ENCODE measurements around the gene GPR171.

GPR171 gene

DNA sequence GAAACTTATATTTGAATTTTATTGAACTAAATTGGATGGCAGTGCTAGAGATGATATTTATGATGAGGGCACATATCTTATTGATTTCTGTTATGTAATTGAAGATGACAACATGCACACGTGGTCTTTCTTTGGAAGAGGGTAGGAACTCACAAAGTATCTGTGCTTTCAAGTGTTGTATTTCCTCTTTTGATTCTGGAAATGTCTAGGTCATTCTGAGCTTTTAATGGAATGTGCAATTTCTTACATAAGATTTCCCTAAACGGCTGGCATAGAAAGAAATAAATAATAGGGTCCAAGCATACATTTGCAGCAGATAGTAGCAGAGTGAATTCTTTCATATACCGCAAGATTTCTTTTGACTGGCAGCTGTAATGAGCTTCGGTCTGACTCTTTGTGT, 10.1 kb upstream of the GPR171 start:
- no peak for DNase-seq

DNA sequence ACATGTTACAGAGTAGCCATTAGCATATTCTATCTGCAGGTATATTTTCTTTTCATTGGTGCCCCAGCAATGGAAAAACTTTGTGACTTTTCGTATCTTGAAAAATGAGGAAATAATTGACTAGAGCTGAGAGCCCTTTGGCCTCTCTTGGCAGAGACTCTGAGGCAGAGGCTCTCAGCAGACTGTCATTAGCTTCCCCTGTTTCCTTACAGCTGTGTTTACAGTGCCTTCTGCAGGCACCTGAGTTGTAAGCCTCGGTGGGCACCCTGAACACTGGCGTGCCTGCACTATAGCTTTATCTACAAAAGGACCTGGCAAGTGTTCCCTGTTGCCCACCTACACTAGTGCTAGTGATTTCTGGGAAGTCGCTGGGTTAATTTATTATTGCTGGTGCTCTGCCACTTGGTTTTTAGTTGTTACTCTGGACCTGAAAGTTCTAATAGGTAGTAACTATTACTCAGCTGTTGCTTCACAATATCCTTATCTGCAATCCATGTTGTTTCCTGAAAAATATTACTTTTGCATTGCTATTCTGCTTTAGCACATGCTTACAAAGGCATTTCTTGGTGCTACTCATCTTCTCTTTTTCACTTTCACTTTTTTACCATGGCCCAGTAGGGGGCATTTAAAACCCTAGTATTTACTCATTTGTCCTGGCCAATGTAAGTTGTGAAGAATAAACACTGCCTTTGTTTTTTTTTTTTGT, 7.8 kb upstream of the GPR171 start:
- no peak for DNase-seq

DNA sequence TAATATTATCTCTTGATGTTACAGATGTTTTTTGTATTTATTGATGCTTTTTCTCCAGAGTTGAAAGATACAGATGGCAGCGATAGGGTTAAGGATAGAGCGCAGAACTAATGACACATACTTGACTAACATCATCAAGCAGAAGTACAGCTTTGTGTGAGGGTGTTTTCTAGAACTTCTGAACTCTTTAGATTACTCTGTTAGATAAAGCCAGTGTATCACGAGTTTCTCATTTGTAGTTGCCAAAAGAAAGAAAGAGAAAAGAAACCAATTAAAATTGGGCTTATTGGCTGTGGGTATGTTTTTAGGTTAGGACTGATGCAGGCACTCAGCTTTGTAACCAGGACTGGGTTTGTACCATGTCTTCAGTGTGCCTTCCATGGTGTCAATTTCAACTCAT, 6.6 kb upstream of the GPR171 start:
- DNase-seq = no peak

DNA sequence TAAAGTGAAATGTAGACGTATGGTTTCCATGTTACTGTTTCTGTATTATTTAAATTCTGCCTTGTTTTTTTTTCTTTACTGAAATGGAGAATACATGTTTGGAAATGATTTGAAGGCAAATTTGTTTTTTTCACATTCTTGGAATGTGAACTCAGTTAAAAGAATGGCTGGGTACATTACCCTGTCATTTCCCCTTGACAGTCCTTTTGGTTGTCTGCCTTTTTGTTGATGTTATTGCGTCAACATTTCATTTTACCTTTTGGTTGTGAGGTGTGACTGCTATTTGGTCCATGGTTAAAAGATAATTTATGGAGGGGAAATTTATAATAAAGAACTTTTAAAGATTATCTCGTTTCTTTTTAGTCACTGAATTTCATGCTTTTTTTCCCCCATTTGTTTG, 3.2 kb upstream of the GPR171 start:
- no peak for DNase-seq

DNA sequence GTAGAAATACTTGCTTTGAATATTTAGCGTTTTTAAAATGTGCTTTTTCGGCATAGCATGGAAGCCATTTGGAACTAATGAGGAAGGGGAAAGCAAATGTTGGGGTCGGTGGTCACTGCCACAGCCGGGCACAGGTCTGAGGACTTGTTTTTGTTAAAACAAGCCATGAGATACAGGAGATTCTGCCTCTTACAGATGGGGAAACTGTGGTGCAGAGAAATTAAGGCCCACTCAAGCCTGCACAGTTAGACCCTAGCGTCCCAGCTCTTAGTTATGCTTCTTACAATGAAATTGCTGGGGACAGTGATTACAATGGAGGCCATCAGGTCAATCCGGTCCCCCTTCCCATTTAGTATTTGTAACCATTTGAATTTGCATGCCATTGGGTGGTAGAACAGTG, 2.5 kb upstream of the GPR171 start:
- no peak for DNase-seq

DNA sequence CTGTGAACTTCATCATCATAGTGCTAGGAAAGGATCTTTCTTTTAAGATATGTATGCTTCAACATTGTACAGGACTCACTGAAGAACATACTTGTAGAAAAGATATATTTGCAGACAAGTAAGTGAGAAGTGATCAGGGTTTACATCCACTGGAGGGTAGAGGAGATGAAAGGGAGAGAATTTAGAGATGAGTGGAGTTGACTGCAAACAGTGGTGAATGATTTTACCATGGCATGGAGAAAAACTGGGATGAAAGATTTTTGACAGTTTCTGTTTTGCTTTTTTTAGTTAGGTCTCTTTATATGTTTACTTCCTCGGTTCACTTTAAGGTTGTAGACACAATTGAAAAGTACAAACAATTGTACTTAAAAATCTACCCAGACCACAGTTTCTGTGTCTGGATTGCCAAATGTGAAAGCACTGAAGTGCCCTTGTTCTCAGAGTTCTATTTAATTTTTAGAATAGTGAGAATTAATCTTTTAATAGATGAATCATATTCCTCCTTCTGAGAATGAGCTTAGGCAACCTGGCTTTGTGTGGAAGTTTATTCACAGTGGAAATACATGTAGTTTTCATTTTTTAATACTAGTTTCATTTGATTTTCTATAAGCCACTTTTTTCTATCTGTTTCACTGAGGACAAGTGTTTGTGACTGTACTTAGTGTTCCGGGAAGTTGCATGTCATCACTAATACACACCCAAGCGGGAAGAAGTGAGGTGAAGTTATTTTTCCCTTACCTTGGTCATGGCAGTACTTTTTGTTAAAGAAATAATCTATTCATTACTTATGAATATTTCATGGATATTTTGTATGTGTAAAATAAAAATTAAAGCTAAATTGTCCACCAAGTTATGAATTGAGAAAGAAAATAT, 1.8 kb upstream of the GPR171 start:
- DNase-seq = no peak

DNA sequence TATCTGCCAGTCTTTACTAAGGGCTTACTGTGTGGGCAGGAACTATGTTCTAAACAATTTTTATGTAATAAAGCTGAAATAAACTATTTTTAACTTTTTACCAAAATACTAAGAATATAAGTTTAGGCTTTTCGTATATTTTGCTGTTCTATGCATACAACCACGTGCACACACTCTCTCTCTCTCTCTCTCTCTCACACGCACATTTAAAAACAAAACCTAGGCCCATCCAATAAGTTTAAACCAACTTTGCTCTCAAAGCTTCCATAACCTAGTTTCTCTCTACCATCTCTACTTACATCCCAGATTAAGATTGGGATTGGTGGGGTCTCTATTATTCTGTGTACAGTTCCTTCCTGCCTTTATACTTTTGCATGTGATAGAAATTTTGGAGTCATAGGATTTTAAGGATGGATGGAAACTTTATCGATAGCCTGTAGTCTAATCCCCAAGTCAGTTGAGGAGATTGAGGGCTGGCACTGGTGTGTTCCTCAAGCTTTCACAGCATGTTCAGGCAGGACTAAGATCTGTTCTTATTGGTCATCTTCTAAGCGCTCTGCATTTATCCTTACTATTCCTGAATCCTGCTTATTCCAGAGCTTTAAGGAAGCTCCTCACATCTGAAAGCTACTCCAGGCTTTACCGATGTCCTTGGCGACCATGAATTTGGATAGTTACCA, 1.8 kb downstream of the GPR171 start:
- DNase-seq = no peak

DNA sequence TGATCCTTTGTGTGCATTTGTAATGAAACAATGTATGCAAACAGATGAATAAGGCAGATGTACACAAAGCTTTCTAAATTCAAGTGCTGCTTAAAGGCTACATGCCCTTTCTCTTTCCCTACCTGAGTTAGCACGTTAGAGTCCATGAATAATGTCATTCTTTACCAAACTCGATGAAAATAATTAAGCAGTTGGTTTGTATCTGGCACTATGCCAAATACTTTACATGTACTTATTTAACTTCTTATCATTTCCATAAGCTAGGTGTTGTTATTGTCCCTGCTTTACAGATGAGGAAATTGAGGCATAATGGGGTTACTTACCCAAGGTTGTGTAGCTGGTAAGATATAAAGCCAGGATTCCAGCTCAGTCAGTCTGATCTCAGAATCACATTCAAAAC, 2.4 kb downstream of the GPR171 start:
- no peak for DNase-seq

DNA sequence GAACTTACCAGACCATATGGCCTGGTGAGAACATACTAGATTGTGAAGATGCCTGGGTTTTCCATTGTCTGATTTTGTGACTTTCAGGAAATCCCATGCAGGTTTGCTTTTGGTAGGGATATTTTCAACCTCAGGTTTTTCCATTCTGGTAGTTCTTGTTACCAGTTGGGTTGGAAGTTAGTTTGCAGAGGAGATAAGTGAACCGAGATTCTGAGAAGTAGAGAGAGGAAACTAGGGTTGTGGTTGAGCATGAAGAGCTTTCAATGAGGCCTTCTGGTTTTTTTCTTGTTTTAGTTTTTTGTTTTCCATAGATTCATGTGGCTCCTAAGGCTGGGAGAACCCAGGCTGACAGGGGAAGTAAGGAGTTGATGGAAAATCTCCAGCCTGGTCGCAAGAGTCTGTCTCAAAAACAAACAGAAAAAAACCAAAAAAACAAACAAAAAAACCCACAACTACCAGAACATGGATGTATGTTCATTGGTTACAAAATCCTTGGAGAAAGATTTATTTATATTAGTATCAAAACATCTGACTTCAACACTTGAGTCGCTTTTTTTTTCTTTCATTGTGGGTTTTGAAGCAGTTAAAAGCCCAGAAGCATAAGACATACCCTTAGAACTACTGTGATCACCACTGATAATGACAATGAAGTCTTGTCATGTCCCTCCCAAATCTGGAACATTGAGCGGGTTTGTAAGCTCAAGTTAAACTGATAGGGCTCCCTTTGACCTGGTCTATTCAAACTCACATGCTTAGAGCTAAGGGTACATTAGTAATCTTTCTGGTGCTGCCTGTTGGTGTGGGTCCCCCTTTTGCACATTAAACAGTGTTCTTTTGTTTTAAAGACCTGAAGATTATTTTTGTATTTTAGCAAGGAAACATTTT, 3.2 kb downstream of the GPR171 start:
- DNase-seq = no peak

DNA sequence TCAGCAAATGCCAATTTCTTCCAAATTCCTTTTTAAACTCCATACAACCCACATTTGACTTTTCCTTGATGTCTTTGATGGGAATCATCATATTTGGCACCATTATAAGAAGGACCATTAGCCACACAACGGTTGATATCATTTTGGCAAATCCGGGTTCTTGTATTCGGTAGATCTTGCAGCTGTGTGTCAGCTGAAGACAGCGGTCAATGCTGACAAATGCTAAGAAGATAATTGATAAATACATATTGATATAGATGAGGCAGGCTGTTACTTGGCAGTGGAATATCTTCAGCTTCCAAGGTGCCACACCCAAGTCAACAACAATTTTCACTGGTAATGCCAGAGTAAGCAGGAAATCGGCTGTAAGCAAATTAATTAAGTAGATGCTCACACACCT, 4.2 kb downstream of the GPR171 start:
- DNase-seq = no peak

DNA sequence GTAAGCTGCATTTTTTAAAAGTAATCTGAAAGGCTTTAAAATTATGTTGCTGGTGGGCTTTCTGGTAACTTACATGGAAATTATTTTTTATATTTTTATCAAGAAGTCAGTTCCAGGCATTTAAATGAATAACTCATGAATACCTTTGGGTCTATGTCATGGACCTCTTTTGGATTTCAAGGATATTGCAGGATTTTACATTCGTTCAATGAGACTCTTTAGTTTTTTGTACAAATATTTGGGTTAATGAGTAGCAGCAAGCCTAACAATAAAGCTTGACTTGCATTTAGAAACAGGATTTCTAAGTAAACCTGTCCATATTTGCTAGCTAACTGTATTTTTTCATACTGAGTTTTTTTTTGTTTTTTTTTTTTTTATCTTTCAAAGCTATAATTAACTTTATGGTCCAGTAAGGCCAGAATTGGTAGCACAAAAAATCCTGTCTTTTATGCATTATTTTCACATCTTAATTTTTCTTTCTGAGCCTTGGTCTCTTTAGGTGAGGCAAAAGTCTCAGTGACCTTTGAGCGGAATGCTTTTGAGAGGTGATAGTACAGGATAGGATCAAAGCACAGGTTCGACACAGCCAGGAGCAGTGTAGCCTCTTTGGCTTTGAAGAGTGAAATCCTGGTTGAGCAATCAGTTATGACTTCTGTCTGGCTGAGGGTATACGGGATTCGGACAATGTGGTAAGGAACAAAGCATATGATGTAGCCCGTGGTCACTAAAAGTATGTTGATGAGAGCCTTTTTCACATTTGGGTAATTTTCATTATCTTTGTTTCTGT, 4.8 kb downstream of the GPR171 start:
- no peak for DNase-seq

DNA sequence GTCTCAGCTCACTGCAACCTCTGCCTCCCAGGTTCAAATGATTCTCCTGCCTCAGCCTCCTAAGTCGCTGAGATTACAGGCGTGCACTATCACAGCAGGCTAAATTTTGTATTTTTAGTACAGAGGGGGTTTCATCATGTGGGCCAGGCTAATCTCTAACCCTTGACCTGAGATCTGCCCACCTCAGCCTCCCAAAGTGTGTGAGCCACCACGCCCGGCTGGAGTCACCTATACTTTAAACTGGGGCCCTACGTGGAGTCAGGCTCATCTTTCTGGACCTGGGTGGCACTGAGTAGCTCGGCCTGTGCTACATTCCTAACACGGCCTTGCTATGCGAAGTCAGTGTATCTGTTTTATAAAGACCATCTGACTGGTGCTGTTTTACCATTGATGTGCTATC, 5.8 kb downstream of the GPR171 start:
- DNase-seq = no peak

DNA sequence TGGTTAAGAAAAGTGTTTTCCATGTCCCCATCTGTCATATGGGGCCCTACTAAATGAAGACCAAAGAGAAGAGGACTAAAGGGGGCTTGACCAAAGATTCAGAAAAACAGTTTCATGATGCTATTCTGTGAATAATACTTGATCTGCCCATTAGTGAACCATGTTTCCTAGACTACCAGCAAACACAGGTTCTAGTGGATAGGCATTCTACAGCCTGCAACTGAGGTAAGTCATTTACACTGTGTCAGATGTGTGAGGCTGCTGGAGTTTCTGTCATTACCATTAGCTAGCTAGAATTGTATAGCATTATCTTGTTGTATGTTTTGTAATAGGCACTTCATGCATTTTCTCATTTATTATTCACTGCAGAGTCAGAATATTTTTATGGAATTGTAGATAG, 6.6 kb downstream of the GPR171 start:
- no peak for DNase-seq

DNA sequence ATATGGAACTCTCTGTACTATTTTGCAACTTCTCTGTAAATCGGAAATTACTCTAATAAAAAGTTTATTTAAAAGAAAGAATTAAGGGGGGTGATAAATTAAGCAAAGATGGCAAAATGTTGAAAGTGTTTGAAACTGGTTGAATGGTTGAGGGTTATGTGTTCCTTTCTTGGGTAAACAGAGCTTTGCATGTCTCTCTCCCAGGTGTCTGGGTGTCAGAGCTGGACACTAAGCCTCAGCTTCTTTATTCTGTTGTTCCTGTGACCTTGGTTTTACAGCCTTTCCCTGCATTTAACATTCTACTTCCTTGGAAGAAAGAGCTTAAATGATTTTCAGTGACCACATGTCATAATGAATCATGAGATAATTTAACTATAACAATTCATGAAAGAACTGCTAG, 7.2 kb downstream of the GPR171 start:
- no peak for DNase-seq

DNA sequence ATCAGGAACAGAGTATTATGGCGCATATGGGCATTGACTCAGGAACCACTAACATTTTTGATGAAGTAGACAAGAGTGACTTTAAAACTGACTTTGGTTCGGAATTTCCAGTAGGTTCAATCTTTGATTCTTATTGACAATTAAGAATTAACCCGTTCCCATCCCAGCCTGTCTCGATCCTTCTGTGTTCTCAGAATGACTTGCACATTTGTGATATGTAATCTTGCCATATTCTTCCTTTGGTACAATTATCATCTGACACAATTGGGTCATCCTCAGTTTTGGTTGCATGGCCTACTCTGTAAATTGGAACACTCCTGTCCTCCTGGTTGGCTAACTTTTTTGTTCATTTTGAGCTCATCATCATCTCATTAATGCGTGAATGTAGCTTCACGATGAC, 10.5 kb downstream of the GPR171 start:
- no peak for DNase-seq

DNA sequence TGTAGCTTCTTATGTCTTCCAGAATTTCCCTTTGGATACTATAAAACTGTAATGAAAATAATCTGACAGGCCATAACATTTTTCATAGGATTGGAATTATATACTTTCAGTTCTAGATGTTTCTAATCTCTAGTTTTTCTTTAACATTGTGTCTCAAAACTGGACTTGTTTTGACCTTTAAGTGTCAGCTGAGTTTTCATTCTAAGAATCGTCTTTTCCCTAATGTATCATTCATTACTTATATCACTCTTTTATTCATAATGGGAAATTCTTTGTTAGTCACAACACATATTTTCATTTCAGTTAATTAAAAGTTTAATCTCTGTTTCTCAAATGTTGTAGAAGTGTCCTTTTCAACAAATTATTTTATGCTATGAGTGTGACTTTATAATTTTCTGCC, 11.9 kb downstream of the GPR171 start:
- no peak for DNase-seq

DNA sequence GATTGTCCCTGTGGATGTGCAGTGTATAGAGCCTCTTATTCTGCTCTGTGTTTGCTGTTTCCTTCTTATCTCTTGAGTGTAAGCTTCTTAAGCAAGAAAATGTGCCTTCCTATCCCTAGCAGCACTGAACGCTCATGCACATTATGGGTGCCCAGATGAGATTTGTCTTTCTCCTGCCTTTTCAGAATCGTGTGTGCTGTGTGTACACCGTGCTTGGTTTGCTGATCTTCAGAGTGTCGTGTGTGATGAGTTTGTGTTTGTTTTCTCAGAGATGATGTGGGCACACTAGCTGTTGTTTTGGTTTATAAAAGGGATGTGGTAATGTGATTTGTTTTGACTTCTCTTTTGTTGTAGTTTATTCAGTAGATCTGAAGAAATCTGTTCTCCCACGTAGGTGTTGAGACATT, 19.7 kb downstream of the GPR171 start:
- no peak for DNase-seq

DNA sequence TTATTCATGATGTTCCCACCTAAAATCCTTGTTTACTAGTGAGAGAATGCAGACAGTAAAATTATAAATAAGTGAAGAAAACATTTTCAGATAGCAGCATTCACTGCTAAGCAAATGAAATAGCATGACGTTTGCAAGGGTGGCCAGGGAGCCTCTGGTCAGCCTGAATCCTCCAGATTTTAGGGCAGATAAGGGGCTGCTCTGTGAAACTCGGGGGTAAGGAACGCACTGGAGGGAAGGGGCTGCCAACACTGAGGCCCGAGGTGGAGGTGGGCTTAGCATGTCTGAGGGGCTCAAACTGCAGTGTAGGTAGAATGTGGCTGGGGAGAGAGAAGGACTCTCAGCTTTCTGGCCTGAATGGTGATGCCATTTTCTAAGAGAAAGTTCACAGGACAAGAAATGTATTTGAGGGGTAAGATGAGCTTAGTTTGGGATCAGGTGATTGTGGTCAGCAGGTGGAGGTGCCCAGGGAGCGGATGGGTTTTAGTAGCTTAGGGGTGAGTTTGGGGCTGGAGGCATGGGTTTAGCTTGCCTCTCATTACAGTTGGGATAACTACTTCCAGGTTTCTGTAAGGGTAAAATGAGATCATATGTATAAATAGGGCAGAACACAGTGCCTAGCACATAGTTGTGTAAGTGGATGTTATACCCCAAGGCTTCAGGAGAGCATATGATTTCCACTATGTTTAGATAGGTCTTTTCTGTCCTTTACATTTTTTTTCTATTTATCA, 20.5 kb downstream of the GPR171 start:
- DNase-seq = no peak

DNA sequence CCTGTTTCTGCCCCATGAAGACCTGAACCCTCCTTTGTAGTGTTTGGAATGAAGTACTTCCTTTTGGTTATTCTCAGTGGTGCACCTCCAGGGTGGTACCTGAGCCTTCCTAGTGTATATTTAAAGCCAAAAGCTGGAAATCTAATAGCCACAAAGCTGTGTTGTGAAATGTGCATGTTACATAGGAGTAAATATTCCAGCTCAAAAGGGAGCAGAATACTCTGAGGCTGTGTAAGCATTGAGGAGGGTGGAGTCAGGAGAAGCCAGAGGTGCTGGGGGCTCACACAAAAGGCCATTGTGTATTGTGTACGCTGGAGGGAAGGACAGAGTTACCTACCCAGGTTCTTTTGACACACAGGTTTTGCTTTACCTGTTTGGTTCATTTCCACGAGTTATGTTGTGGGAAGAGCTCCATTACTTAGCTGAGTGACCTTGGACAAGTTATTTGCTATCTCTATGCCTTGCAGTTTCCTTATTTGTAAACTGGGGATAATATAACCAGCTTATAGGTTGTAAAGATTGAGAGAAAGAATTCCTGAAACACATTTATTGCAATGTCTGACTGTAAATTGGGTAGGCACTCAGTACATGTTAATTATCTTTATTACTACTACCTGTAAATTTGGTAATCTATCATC, 24.7 kb downstream of the GPR171 start:
- DNase-seq = no peak

DNA sequence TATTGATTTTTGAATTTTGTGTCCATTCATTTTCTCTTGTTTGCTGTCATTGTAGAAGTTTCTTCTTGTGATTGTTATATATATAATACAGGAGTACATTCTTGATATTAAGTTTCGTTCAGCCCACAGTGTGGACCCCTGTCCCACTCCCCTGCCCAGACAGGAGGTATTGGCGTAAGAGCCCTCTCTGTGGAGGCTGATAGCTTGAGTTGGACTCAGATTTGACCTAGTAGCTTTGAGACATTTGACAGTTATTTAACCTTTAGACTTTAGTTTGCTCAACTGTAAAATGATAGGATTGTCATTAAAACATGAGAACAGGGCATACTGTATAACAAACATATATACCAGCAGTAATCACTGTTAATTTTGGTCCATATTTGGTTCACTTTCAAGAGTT, 27.1 kb downstream of the GPR171 start:
- DNase-seq = no peak

DNA sequence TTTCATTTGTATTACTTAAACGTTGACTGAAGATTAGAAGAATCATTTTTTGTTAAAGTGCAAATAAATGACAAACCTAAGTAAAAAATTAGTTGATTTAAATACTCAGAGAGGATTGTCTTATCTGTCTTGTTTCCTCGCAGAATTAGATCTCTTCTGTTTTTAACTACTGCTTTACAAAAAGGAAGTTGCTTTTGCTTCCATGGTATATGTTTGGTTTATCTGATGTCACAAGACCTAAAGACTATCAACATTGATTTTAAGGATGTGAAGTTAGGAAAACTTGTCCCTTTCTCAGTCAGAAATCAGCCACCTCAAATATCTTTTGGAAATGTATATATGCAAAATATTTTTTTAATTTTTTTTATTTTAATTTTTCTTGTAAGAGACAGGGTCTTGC, 28.7 kb downstream of the GPR171 start:
- DNase-seq = no peak

Data from NCI-H1417 treated with DMSO at 0.1 percent for 48 hours (cell line).